Measurements from ENCODE around the gene POU2F3.

- TF ChIP-seq CTCF (IDR thresholded peaks at IDR 0.05; ENCODE audit: low read depth, low read length) (no peak), POLR2A (IDR thresholded peaks at IDR 0.05; ENCODE audit: extremely low read depth, insufficient read length) (no peak), MYC (IDR thresholded peaks at IDR 0.05; ENCODE audit: low read depth, low read length) (no peak), MAX (IDR thresholded peaks at IDR 0.05; ENCODE audit: low read depth, low read length) (no peak)
Measured at GRCh38 chr11:120256779-120257178, 16.8 kb downstream of the POU2F3 start.

Data from NB4 (cell line).